ACHN (cell line): ENCODE measurements around the gene KLRK1.
A peak's percentile ranks its signal among the peaks of the same experiment; 100 is the strongest.
"Not testable (repeated sequence)": the region's sequence is repeated elsewhere in the genome, so short reads cannot be mapped to it uniquely, and the experiment has no call there.

ENCODE experiments used
- DNase-seq: peaks from one replicate; pipeline ENCODE4 v3.0.0-alpha.2; 2015
- in situ Hi-C: cut with HindIII; loops from 2 replicates; pipeline ENCODE4 v1.10.0; 2017; ENCODE audit warnings: low sequenced_read_pairs, low pct_ligation_motif_present, low pct_unique_long_range_greater_than_20kb

Gene KLRK1

GRCh38 chr12:10336196-10336595, 53.6 kb downstream of the KLRK1 start:
- in situ Hi-C loops, DNase-seq: not testable (repeated sequence)

- in situ Hi-C loops: no loop called here
- peak; percentile 78 for DNase-seq
Measured at GRCh38 chr12:10331642-10332239, 58.1 kb downstream of the KLRK1 start.

- DNase-seq, in situ Hi-C loops: not testable (repeated sequence)
Measured at GRCh38 chr12:10328691-10329090, 61.1 kb downstream of the KLRK1 start.
